Measurements from ENCODE around the gene CHST10. TPM values are rescaled to one million over a fixed set of nuclear protein-coding genes. Genes with fewer than 3 reads are reported as not detected.
A peak's percentile ranks its signal among the peaks of the same experiment; 100 is the strongest.

The CHST10 gene
- total RNA-seq, 1 experiment from 2014 or later: 26.4 TPM

DNA sequence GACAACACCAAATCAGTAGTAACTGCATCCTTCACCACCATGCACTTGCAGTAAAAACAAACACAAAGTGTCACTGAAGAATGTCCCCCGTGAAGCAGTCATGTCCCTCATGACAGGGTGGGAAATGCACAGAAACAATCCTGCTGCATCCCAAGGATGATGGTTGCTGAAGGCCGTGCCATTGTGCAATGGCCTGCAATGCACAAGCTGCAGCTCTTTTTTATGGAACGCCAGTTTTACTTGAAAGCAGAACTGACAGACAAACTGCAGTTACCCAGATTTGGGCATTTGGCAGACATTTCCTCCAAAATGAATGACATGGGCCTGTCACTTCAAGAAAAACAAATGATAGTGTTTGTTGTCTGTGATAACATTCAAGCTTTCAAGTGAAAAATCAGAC is 2.4 kb upstream of the CHST10 start:
- DNase-seq (ENCODE audit: low read depth): no peak

DNA sequence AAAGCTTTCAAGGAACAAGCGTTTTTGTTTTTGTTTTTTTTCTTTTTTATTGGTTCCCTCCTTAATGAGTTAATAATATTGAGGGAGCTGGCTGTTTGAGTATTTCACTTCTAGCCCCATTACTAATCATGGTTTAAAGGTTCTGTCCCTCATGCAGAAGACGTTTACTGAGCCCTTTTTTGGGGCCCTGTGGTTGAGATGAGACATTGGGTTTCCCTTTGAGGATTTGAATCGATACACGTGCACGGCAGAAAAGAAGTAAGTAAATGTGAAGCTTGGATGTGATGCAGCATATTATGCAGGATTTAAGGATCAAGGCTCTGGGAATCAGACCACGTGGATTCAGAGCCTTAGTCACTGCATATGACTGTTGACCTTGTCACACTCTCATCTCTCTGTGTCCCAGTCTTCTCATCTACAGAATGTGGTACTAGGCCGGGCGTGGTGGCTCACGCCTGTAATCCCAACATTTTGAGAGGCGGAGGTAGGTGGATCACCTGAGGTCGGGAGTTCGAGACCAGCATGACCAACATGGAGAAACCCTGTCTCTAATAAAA is 1.0 kb upstream of the CHST10 start:
- in situ Hi-C loops (cut with HindIII; ENCODE audit: low pct_unique_long_range_greater_than_20kb, low sequenced_read_pairs): no loop called here
- DNase-seq (ENCODE audit: low read depth): peak; percentile 40

More for the DNA sequence above, 2.4 kb upstream of the CHST10 start:
- in situ Hi-C loops (cut with HindIII; ENCODE audit: low pct_unique_long_range_greater_than_20kb, low sequenced_read_pairs): no loop called here

DNA sequence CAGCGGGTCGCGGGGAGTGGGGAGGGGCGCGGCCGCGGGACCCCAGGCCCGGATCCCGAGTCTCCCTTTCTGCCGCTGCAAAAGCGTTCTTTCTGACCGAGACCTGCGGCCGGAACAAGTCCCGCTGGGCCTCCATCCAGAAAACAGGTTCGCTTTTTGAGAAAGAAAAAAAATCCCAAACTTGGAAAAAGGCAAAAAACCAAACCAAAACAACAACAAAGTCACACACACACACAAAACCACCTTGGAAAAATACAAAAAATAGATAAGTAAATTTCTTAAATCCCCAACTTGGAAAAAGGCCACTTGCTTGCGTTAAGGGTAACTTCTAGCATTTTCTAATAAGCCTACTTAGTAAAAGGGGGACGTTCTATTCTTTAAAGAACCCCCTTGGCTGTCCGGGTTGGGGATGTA is 250 bp upstream of the CHST10 start:
- DNase-seq (ENCODE audit: low read depth): no peak
- in situ Hi-C loops (cut with HindIII; ENCODE audit: low pct_unique_long_range_greater_than_20kb, low sequenced_read_pairs): no loop called here

DNA sequence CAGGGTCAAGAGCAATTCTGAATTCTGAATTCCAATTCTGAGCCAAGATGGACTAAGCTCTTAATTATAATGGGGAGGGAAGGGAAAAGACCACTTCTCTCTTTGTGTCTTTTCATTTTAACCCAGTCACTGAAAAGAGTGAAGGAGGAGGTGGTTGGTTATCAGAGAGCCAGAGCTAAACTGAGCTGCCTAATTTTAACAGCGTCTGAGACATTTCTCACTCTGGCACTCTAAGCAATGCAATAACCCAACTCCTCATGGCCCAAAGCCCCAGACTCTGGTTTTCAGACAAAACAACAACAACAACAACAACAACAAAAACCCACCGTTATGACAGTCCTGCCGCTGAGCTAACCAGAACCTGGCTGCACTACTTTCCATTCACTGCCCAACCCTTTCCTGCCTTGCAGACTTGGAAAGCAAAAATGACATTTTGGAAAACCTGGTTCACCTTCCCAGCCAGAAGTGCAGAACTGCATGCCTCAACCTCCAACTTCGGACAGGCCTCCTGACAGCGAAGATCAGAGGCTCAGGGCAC is 1.0 kb downstream of the CHST10 start:
- no peak for DNase-seq (ENCODE audit: low read depth)
- in situ Hi-C loops (cut with HindIII; ENCODE audit: low pct_unique_long_range_greater_than_20kb, low sequenced_read_pairs): no loop called here

DNA sequence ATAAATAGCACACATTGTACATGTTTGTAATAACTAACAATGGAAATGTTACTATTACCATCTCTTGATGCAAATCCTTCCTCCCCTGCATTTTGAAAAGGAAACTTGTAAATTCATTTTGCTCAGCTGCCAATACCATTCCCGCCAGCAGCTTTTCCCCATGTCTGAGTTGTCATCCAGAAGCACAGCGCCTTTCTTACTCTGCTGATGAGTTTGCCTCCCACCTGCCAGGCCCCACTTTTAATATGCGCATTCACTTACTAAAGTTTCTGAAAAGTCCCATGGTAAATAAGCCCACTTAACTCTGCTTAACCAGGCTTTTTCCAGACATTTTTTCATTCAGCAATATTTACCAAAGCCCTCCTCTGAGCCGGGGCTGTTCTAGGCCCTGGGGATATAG is 3.9 kb downstream of the CHST10 start:
- DNase-seq (ENCODE audit: low read depth): no peak
- in situ Hi-C loops (cut with HindIII; ENCODE audit: low pct_unique_long_range_greater_than_20kb, low sequenced_read_pairs): no loop called here

DNA sequence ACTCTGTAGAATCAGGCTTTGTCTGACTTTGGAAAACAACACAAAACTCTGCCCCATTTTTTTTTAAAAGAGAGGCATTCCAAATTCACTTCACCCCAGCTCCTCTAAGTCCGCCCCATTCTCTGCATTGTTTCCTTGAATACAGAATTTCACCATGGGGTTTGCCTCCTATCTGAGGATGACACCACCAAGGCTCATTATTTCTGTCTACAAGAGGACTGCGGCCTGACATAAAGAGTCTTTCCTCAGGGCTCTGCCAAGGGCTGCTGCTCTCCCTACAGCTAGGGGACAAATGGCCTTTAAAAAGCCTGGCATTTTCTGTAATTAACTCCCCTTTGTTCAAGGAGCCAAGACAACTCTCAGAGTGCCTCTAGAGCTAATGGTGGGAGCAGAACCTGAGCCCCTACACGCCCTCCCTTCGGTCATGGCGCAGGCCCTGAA is 4.6 kb downstream of the CHST10 start:
- in situ Hi-C loops (cut with HindIII; ENCODE audit: low pct_unique_long_range_greater_than_20kb, low sequenced_read_pairs): no loop called here
- no peak for DNase-seq (ENCODE audit: low read depth)

DNA sequence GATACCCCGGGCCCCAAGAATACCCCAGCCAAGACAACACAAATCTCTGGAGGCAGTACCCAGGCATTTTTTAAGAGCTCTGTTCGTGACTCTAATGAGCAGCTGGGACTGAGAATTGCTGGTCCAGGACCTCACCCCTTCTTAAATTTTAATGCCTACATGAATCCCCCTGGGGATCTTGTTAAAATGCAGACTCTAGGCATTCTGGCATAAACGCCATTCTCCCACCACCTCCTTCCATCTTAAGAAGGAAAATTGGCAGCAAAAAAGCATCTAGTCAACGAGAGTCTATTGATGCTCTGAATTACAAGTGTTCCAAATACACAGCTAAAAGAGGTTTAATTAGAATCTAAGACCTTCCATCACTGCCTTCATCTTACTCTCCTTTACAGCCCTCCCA is 5.0 kb downstream of the CHST10 start:
- no peak for DNase-seq (ENCODE audit: low read depth)
- in situ Hi-C loops (cut with HindIII; ENCODE audit: low pct_unique_long_range_greater_than_20kb, low sequenced_read_pairs): no loop called here

DNA sequence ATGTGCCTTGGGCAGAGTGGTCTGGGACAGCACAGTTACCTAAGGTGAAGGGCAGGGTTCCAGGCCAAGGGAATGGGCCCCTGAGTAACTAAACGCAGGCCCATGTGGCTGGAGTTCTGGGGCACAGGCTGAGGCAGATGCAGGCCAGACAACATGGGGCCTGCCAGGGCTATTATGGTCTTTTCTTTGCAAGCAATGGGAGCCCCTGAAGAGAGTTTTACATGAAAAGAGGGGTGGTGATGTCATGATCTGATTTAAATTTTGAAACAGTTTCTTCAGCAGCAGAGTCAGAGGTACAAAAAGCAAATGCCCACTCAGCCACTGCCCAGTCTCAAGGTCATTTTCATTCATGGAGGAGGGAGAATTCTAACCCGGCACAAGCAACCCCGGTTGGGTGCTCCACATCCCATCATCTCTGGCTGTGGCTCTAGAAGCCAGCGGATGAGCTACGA is 5.6 kb downstream of the CHST10 start:
- no peak for DNase-seq (ENCODE audit: low read depth)
- in situ Hi-C loops (cut with HindIII; ENCODE audit: low pct_unique_long_range_greater_than_20kb, low sequenced_read_pairs): no loop called here

DNA sequence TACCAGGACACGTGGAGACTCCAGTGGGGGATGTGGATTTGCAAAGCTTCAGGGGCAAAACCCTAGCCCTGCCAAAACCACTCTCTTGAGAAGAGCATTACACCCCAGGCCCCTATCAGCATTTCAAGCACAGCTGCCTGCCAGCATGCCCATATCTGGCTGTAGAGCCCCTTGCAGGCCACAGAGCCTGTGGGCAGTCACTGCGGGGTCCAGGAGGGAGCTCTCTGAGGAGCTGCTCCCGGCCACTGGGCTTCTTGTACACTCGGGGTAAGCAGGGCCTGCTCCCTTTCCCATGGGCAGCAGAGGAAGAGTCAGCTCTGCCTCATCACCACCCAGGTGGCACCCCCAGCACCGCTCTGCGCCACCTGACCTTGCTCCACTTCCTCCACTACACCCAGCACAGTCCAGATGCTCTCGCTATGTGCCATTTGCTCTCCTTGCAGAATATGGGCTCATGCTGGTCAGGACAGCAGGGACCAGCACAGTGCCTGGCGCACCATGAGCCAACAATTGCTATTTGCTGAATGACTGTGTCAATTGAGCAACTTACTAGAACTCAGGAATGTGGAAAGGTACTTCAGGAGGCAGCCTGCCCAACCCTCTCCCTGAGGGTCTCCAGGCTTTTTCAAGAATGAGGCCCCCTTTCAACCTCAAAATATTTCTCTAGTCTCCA is 7.4 kb downstream of the CHST10 start:
- in situ Hi-C loops (cut with HindIII; ENCODE audit: low pct_unique_long_range_greater_than_20kb, low sequenced_read_pairs): no loop called here
- DNase-seq (ENCODE audit: low read depth): no peak

DNA sequence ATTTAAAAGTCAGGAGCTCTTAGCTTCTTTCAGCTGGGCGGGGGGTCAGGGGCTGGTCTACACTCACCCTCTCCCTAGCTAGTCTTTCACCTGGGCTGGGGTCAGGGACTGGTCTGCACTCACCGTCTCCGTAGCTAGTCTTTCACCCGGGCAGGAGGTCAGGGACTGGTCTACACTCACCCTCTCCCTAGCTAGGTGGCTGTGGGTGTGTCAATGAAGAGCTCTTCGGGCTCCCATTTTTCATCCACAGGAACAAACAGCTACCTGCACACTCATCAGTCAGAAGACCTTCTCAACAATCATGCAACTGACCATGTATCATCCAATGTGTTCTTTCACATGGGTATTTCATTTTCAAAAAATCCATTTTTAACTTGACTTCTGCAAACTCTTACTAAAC is 8.0 kb downstream of the CHST10 start:
- DNase-seq (ENCODE audit: low read depth): no peak
- in situ Hi-C loops (cut with HindIII; ENCODE audit: low pct_unique_long_range_greater_than_20kb, low sequenced_read_pairs): no loop called here

DNA sequence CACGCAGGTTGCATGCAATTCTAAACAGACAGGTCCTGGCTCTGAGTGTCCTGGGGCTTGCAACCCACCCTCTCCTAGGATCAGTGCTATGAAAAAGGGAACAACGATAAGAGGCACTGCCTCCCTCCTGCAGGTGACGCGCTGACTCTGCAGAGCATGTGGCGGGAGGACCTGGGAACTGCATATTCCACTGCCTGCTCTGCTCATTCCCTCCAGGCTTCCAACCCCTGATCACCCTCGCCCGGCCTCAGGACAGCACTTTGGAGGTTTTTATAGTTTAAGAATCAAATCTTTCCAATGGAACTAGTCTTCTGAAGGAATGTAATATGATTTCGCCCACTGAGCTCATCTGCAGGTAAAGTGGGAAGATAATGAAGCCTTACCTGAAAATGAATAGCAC is 8.5 kb downstream of the CHST10 start:
- in situ Hi-C loops (cut with HindIII; ENCODE audit: low pct_unique_long_range_greater_than_20kb, low sequenced_read_pairs): no loop called here

DNA sequence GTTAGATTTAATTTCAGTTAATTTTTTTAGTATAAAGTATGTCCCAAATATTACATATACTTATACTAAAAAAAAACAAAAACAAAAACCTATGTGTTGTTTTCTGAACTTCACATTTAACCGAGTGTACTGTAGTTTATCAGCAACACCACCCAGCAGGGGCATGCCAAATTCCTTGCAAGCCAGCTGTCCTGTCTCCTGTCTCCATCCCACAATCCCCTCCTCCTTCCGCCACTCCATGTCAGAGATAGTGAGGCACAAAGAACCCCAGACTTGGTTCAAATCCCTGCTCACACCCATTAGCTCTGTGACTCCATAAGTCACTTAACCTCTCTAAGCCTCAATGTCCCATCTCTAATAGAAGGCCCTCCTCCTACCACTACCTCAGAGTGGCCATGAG is 9.4 kb downstream of the CHST10 start:
- in situ Hi-C loops (cut with HindIII; ENCODE audit: low pct_unique_long_range_greater_than_20kb, low sequenced_read_pairs): no loop called here
- no peak for DNase-seq (ENCODE audit: low read depth)

More for the DNA sequence above, 8.5 kb downstream of the CHST10 start:
- DNase-seq (ENCODE audit: low read depth): no peak

DNA sequence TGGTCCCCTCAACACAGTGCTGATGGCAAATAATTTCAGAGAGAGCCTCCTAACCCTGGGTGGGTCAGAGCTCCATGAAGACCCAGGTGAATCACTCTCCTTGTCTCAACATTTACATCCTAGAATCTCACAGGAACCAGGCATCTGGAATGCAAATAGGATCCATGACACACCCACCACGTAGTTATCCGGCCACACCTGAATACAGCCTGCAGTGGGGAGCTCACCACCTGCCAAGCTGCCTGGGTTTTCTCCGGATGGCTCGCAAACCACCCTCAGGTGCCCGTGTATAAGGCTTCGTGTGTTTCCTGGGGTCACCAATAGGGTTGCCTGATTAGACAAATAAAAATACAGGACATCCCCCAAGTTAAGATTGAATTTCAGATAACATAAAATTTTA is 9.9 kb downstream of the CHST10 start:
- in situ Hi-C loops (cut with HindIII; ENCODE audit: low pct_unique_long_range_greater_than_20kb, low sequenced_read_pairs): no loop called here
- no peak for DNase-seq (ENCODE audit: low read depth)

DNA sequence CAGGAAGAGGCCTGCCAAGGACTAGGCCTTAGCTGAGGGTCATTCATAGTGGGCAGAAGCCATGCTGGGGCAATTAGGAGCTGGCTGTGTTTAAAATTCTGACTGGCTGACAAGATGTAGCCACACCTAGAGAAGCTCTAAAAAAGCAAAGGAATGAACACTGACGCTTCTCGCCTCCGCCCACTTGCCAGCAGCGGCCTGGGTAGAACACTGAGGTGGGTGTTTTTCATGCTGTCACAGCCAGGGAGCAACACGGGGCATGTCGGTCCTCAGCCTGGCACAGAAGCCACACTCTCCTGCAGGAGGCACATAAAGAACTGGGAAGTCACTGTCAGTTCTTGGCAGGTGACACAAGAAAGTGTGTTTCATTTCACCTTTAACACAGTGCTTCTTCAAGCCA is 10.4 kb downstream of the CHST10 start:
- DNase-seq (ENCODE audit: low read depth): no peak
- in situ Hi-C loops (cut with HindIII; ENCODE audit: low pct_unique_long_range_greater_than_20kb, low sequenced_read_pairs): no loop called here

DNA sequence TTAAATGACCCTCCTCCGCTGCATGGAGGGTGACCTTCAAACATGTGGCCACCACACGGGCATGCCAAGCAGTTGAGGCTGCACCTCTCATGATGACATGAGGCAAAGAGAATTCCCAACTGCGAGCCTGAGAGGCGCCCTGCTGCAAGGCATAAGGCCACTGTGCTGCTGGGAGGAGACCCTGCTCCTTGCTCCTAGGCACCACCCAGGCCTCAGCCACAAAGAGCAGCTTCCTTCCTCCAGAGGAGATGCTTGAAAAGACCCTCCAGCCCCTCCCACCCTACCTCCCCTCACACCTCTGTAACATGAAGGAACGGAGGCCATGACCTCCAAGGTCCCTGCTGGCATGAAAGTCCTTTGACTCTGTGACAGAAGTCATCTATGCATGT is 11.4 kb downstream of the CHST10 start:
- no peak for DNase-seq (ENCODE audit: low read depth)
- in situ Hi-C loops (cut with HindIII; ENCODE audit: low pct_unique_long_range_greater_than_20kb, low sequenced_read_pairs): no loop called here

DNA sequence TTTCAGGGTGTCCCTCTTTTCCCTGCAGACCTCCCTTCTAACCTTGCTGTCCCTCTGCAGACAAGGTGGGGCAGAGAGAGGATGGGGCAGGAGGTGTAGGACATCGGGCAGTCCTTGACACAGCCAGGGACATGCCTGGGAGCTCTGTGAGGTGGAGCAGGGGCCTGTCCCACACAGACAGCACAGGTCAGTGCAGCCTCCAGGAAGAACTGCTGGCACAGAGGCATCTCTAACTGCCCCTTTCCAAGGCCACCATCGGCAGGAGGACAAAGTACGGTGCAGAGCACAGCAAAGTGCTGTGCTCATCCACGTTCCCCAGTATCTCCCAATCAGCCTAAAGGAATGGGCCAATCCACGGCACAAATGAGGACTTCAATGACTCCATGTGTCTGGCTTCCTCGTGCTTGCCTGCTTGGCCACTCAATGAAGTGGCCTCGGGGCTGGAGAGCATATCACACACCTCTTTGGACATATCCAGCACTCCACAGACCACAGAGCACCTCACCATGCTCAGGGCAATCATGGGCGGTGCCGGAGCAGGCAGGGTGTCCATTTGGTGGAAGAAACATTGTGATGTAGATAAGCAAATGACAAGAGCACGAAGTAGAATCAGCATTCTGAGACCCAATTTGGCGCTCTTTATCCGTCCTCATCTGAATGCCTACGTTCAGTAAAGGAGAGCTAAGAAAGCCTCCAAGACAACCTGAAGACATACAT is 11.9 kb downstream of the CHST10 start:
- in situ Hi-C loops (cut with HindIII; ENCODE audit: low pct_unique_long_range_greater_than_20kb, low sequenced_read_pairs): no loop called here
- no peak for DNase-seq (ENCODE audit: low read depth)

DNA sequence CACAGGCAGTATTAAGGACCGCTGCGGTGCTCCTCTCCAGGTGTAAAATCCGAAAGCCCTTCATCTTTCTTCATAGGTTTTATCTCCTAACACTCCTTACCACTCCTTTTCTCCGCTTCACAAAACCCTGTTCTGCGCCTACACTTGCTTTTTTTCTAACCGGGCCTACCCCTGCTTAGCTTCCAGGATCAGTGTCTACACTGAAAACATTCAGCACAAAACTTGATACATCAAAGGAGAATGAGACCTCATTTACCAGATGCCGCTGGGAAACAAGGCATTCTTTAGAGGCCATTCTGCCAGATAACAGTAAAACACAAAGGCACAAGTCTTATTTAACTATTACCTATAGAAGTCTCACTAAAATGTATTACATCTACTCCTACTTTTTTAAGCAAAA is 13.1 kb downstream of the CHST10 start:
- in situ Hi-C loops (cut with HindIII; ENCODE audit: low pct_unique_long_range_greater_than_20kb, low sequenced_read_pairs): no loop called here
- DNase-seq (ENCODE audit: low read depth): no peak

DNA sequence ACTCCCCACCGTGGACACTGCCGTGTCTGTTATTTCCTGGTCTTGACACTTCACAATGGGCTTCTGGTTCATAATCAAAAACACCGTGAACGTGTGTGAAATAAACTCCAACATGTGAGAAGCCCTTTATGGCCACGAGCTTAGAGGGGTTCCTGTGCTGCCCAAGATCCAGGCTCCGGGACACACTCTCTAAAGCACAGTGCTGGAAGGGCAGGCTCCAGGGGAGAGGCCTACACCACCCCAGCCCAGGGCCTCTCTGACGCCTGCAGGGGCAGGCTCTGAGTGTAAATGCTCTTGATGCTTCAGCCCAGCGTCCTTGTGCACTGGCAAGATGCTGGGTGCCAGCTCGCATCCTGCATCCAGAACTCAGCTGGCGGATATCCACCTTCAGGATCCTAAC is 13.7 kb downstream of the CHST10 start:
- in situ Hi-C loops (cut with HindIII; ENCODE audit: low pct_unique_long_range_greater_than_20kb, low sequenced_read_pairs): no loop called here
- DNase-seq (ENCODE audit: low read depth): no peak

DNA sequence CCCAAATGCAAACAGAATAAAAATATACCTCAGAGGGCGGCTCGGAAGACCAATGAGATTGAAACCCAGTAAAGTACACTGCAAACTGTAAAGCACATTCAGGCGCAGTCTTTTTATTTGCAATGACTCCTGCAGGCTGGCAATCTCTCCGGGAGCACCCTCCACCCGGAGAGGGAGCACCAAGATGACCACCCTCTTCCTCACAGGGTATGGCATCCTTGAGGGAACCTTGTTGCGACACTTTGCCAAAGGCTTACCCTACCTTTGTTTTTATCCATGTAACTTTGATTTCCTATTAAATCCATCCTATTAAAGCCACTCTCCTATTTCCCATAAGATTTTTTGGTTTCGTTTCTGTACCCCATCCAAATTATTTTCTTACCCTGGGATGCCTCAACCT is 16.2 kb downstream of the CHST10 start:
- in situ Hi-C loops (cut with HindIII; ENCODE audit: low pct_unique_long_range_greater_than_20kb, low sequenced_read_pairs): no loop called here
- DNase-seq (ENCODE audit: low read depth): no peak

Data from Caki2 (cell line).